Stimulated activated CD4-positive, alpha-beta T cell treated with anti-CD3 and anti-CD28 coated beads, Interleukin-2, amount 100 ng/mL, for 4 hours (primary cell): ENCODE data around the gene NTM.
"Not testable (repeated sequence)": the region's sequence is repeated elsewhere in the genome, so short reads cannot be mapped to it uniquely, and the experiment has no call there.

ENCODE experiments used
- DNase-seq: peaks from one replicate; pipeline ENCODE4 v3.0.0-alpha.2; 2020; ENCODE audit warnings: low read depth

Gene NTM

GRCh38 chr11:131463649-131464425 lies 93.4 kb downstream of the NTM start:
- DNase-seq, result no peak

DNA sequence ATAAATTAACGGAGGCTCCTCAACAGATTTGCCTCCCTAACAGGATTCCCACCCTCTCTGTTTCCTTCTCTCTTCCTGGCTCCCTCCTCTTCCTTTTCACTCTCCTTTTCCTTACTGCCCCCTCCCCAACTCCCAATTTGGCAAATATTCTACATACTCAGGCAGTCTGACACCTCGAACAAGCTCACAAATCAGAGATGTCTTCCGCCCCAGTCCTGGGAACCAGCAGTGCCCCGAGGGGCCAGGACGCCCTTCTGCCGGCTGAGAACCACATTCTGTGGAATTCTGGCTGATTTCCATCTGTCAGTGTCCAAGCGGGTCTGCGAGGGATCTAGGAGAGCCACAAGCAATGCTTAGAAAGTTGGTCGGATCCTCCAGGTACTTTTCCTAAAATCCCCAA lies 94.0 kb downstream of the NTM start:
- no peak for DNase-seq

DNA sequence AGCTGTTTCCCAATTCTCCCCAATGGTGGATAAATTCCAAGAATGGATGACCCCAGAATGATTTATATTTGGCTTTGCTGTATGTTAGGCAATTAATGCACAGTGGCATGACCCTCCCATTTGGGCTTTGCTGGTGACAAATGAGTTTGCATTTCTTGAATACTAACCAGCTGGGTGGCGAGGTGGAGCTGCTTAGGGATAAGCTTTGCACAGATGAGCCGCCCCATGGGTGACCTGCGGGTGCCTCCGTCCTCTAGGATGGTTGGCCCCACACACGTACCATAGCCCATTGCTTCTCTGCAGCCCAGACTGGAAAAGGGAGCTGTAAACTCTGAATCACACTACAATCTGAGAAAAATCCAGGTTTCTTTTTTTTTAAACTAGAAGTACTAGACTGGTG lies 94.6 kb downstream of the NTM start:
- DNase-seq, result no peak

DNA sequence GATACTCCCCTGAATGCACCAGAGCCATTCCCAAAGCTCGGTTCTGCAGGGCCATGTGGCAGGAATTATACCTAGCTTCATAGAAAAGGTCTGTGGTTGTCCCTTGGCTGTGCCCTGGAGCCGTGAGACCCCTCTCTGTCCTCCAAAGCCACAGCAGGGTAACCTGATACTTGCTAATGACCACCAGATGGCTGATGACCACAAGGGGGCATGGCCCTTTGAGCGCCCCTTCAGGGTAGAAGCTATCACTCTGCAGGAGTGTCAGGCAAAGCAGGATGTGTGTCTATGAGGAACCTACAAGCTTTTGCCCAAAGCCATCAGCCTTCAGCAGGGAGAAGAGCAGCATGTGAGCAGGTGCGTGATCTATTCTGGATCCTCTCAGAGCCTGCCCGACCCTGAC lies 95.3 kb downstream of the NTM start:
- DNase-seq, result no peak

DNA sequence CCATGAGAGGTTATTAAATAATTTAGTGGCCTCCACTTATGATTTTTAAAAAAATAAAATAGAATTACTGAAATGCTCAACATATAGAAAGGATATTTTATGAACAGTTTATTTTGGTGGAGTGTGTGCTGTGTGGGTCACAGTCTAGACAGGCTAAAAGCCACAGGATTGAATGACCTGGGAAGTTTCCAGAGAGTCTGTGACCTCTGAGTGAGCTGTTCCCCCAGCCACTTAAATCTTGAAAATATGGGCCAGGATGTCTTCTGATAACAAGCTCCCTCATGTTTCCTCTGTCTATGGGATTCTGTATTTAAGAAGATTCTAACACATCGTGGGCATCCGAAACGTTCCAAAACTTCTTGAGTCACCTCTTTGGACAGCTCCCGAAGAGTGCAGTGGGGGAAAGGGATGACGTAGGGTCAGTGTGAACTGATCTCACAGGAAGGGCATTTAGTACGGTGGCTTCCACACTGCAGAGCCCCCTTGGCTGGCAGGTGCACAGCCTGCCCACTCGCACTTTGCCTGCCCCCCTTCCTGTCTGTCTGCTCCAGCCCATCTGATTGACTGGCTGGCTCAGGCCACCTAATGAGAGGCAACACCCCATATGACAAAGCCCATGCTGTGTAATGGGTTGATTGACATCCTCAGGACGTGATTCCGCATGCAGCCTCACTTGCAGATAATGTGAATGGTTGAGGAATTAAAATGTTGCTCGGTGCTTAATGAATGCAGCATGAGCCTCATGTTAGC lies 97.4 kb downstream of the NTM start:
- no peak for DNase-seq

- no peak for DNase-seq
Measured at GRCh38 chr11:131468565-131468964, 98.2 kb downstream of the NTM start.

GRCh38 chr11:131470216-131470925 lies 100.0 kb downstream of the NTM start:
- no peak for DNase-seq

DNA sequence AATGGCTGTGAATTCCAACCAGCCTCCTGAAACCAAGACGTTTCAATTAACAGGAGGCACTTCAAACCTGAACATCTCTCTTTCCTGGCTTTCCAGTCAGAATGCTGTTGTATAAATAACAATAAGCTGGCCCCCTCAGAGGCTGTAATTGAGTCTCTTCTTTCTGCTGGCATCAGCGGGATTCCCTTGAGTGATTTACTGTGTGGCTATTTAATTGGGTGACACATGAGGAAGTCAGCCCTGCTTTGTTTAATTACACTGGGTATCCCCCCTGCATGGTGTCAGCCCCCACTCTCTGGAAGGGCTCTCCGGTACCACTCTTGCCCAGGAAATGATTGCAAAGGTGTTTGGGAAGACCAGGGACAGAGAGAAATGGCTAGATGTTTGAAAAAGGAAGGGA lies 101.6 kb downstream of the NTM start:
- DNase-seq, result no peak

DNA sequence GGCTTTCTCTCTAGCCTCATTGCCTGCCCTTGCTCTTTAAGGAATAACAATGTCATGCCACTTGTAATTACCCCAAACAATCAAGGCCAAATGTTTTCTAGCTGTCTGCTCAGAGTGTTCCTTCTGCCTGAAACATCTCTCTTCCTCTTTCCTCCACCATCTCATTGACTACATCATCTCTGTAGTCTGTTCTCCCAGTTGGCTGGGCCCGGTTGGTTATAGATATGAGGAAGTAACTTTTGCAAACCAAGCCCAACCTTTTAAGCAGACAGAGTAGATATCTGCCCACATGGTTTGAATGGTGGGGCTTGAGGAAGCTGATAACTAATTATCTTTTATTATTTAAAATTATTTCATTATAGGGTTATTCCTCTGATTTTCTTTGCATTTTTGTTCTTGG lies 104.5 kb downstream of the NTM start:
- DNase-seq, result no peak

- DNase-seq, result no peak
Measured at GRCh38 chr11:131476266-131476665, 105.9 kb downstream of the NTM start.

GRCh38 chr11:131478341-131478740 lies 107.9 kb downstream of the NTM start:
- DNase-seq, result no peak

DNA sequence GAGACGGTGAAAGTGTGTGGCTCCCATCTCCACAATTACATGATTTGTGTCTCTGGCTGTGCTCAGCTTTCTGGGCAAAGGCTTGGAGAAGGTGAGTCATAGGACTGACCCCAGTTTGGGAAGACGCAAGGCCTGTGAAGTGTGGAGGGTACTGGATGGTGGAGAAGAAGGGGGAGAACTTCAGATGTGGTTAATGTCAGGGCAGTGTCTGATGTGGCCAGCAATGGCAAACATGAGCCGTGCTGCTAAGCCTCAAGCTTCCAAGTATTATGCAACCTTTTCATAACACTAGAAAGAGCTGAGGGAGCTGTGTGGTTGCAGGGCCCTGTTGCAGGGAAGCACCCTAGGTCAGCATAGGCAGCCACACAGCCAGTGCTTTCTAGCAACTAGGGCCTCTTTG lies 110.9 kb downstream of the NTM start:
- DNase-seq, result no peak

- DNase-seq, result no peak
Measured at GRCh38 chr11:131481971-131482370, 111.6 kb downstream of the NTM start.

DNA sequence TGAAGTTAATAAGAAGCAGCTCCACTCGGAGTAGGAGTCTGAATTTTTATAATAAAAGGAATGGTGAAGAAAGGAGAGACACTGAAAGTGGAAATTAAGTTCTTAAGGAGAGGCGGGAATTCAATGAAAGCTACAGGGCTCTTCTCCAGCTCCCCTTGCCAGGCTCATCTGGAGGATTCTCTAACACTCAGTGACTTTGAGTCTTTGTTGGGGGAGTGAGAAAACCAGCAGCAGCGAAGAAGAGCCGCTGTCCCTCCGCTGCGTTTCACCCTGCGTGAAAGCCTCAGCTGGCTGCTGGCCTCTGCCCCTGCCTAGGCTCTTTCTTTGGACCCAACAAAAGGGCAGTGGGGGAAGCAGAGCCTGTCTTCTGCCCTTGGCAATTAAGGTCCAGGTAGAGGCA lies 113.0 kb downstream of the NTM start:
- DNase-seq, result no peak

GRCh38 chr11:131483877-131484276 lies 113.5 kb downstream of the NTM start:
- DNase-seq, result no peak

GRCh38 chr11:131486100-131486499 lies 115.7 kb downstream of the NTM start:
- no peak for DNase-seq

DNA sequence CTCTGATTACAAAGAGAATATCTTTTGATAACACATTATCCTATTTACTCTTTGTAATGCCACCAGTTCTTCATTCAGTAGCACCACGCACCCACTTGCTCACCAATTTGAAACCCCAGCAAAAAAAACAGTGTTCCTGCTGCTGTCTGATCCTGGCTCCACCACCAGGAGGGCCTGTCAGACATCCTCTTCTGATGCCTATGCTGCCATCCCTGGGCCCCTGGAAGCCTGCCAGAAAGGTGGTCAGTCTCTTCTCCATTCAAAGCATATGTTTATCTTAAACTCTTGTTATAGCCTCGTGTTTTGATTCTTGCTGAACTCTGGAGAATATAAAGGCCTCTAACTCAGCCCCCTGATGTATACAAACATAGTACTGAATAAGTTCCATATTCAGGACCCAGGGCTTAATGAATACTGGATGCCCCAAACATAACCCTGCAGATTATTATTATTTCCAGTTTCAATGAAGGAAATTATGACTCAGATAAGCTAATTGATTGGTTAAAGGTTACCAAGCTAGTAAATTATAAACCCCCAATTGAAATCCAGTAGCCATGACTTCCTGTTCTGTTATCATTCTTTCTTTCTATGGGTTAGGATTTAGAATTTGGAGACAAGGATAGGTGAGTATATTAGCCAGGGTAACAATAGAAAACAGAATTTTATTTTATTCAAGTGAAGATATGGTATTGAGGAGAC lies 116.7 kb downstream of the NTM start:
- no peak for DNase-seq

DNA sequence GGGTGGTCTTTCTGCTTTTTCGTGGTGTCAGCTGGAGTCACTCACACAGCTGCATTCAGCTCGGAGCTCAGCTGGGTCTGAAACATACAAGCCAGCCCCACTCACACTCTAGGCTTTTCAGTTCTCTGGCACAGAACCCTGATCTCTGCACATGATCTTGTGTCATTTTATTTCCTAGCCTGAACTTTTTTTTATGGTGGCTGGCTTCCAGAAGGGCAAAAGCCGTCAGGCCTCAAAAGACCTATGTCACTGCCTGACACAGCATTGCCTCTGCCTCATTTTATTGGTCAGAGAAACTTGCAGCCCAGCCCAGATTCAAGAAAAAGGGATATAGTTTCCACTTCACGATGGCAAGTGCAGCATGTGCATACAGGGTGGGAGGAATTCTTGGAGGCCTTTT lies 117.8 kb downstream of the NTM start:
- DNase-seq, result no peak

DNA sequence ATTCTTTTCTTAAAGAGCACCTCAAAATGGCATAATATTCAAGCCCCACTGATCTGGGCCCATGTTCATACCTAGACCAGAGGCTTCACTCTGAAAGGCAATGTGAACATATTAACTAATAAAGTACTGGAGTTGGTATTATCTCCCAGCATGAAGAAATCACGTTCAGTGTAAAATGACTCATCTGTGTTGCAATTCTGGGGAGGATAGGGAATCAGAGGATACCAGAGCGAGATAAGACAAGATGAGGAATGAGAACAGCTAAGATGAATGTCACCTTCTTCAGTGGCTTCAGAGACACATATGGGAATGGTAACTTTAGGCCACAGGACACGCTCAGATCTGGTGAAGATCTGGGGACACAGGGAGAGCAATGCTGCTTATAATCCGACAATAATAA lies 121.1 kb downstream of the NTM start:
- no peak for DNase-seq

GRCh38 chr11:131495423-131495822 lies 125.0 kb downstream of the NTM start:
- DNase-seq, result no peak

DNA sequence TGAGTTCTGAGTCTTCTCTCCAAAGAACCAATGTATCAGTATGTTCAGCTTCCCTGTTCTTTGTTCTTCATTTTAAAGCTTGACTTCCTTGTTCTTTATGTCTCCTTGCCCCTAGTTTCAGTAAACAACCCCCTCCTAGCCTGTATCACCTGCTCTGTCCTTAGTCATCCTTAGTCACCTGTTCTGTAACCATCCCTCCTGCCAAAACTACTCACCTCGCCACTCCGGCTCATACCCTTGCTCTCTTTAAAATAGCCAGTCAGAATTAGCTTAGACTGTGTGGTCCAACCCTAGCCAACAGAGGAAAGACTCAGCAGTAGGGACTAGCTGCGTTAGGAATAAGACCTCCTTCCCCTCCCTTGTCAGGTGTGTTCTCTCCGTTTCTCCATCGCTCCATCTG lies 127.3 kb downstream of the NTM start:
- DNase-seq, result not testable (repeated sequence)

DNA sequence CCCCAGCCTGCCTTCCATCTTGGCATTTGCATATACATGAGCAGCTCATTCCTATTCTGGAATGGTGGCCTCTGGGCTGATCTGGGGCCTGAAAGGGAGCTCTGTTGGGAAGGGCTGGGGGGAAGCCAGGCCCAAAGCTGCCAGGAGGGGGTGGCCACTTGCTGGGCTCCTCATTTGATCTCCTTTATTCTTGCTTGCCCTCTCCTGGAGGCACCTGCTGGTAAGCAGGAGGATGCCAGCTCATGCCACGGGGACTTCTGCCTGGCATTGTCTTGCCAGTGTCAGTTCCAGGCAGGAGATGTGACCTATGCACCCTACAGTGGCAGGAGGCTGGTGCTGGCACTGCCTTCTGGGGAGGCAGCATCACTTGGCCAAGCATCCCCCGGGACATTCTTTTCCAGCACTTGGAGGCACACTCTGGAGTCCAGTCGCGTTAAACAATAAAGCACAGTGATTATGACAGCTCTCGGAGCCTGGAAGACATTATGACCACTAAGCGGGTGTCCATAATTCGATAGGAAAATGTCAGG lies 128.3 kb downstream of the NTM start:
- no peak for DNase-seq
